Measurements from ENCODE around the gene SPNS3. TPM values are rescaled to one million over a fixed set of nuclear protein-coding genes. Genes with fewer than 3 reads are reported as not detected.

Gene SPNS3
- total RNA-seq, 1 donor from 2014 or later: 0.24 TPM

DNA sequence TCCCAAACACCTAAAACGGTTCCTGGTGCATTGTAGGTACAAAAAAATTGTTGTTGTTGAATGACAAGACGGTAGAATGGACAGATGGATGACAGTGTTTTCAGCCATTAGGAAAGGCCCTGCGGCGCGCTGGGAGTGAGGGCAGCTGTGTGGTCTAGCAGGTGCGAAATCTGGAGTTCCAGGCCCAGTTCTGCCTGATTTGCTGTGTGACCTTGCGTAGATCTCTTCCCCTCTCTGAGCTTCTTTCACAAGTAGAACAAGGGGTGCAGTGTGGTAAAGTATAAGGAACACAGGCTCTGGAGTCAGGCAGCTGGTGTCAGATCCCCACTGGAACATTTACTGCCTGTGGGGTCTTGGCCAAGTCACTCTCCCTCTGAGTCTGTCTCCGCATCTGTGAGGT is 90.2 kb downstream of the SPNS3 start:
- no peak for TF ChIP-seq CTCF (IDR thresholded peaks at IDR 0.05)

DNA sequence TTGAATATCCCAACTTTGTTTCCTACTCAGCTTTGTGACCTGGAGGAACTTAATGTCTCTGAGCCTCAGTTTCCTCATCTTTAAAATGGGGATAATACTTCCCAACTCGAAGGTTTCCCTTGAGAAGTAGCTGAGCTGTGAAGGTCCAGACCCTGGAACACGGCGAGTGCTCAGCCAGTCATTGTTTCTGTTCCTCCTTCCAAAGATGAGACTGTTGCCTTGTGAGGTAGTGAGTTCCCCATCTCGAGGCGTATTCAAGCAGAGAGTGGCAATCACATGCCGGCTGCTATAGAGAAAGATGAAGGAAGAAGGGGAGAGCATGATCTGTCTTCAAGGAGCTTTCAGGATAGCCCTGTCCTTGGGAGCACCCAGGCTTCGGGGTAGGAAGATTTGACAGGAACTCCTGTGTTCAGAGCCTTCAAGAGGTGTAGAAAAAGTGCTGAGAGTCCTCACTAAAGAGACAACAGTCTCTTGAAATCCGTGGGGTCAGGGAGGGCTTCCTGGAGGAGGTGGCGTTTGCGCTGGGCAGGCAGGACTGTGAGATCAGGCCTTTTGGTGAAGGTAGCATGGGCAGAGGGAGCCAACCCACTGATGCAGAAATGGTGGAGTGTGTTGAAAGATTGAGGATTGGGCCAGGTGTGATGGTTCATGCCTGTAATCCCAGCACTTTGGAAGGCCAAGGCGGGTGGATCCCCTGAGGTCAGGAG is 92.1 kb downstream of the SPNS3 start:
- Histone ChIP-seq H3K4me3 (no peak overlapping the region), H3K4me1 (peaks cover 46% of the 10 kb centered on the region), H3K27ac (no peak overlapping the region), H3K36me3 (peaks cover 5% of the 10 kb centered on the region), H3K9me3 (no peaks in the 10 kb centered on the region), H3K27me3 (ENCODE audit: low read depth) (no peaks in the 10 kb centered on the region)
- ATAC-seq: no peak
- TF ChIP-seq CTCF (IDR thresholded peaks at IDR 0.05): no peak
- no peak for DNase-seq
- intact Hi-C loops (cut with DNase I): no loop called here

More for the DNA sequence above, 90.2 kb downstream of the SPNS3 start:
- no peak for DNase-seq
- Histone ChIP-seq H3K27ac (no peak overlapping the region), H3K4me3 (no peak overlapping the region), H3K4me1 (peaks cover 48% of the 10 kb centered on the region), H3K27me3 (ENCODE audit: low read depth) (no peaks in the 10 kb centered on the region), H3K36me3 (peaks cover 5% of the 10 kb centered on the region), H3K9me3 (no peaks in the 10 kb centered on the region)
- intact Hi-C loops (cut with DNase I): no loop called here
- no peak for ATAC-seq

GRCh38 chr17:4527134-4527533 is 93.4 kb downstream of the SPNS3 start:
- DNase-seq (no peak), ATAC-seq (no peak)
- H3K9me3 ChIP-seq: no peaks in the 10 kb centered on the region
- peaks cover 5% of the 10 kb centered on the region for H3K36me3 ChIP-seq
- no peak overlapping the region for H3K4me3 ChIP-seq
- TF ChIP-seq CTCF (IDR thresholded peaks at IDR 0.05): no peak
- H3K27ac ChIP-seq: no peak overlapping the region
- H3K4me1 ChIP-seq: peaks cover 44% of the 10 kb centered on the region
- H3K27me3 ChIP-seq (ENCODE audit: low read depth): no peaks in the 10 kb centered on the region
- intact Hi-C loops (cut with DNase I): no loop called here

GRCh38 chr17:4527566-4528125 is 93.9 kb downstream of the SPNS3 start:
- TF ChIP-seq CTCF (IDR thresholded peaks at IDR 0.05): no peak
- no peak overlapping the region for H3K27ac ChIP-seq
- DNase-seq (no peak), ATAC-seq (no peak)
- peaks cover 44% of the 10 kb centered on the region for H3K4me1 ChIP-seq
- H3K9me3 ChIP-seq: no peaks in the 10 kb centered on the region
- H3K27me3 ChIP-seq (ENCODE audit: low read depth): no peaks in the 10 kb centered on the region
- intact Hi-C loops (cut with DNase I): no loop called here
- H3K36me3 ChIP-seq: peaks cover 8% of the 10 kb centered on the region
- H3K4me3 ChIP-seq: no peak overlapping the region

DNA sequence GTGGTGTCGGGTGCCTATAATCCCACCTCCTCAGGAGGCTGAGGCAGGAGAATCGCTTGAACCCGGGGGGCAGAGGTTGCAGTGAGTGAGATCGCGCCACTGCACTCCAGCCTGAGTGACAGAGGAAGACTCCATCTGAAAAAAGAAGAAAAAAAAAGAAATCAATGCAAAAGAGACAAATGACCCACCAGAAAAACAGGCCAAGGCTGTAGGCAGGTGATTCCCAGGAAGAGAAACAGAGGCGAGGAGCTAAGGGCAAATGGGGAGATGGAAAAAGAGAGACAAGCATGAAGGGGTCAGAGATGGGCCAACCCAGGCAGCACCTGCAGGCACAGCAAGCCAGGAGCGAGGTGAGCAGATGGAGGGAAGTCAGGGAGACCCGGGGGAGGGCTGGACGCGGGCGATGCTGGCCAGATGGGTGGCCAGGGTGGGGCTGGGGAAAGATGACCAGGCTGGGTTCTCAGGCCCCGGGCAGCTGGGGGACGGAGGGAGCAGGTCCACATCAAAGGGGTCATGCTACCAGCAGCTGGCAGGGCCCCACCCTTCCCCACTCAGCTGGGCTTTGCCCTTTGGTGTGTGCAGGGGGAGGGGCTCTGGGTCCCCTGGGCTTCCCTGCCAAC is 95.9 kb downstream of the SPNS3 start:
- intact Hi-C loops (cut with DNase I): no loop called here
- no peak for TF ChIP-seq CTCF (IDR thresholded peaks at IDR 0.05)
- no peak for DNase-seq
- ATAC-seq: no peak
- Histone ChIP-seq H3K4me3 (no peak overlapping the region), H3K36me3 (peaks cover 17% of the 10 kb centered on the region), H3K9me3 (no peaks in the 10 kb centered on the region), H3K27me3 (ENCODE audit: low read depth) (no peaks in the 10 kb centered on the region), H3K4me1 (peaks cover 62% of the 10 kb centered on the region), H3K27ac (peak overlapping the region; percentile 73)

All from lower lobe of right lung (tissue), 2 donors.